ENCODE data around the gene DDN. TPM values are rescaled to one million over a fixed set of nuclear protein-coding genes. Genes with fewer than 3 reads are reported as not detected.

The DDN gene
- total RNA-seq, 1 experiment from 2014 or later, result 0.35 TPM

GRCh38 chr12:48973941-48974673, 25.1 kb downstream of the DDN start:
- Mint-ChIP-seq H3K36me3 (ENCODE audit: insufficient read depth in 1 of 3, low read depth in 3 of 3) (no peaks in the 10 kb centered on the region; a peak in 1 of 7 replicates), H3K27me3 (ENCODE audit: low read depth) (peaks cover 99% of the 10 kb centered on the region), H3K27ac (no peak overlapping the region), H3K9me3 (peaks cover 5 to 6% of the 10 kb centered on the region in 2 experiments; a peak in 4 of 5 replicates), H3K4me3 (peak overlapping the region in 1 of 2 experiments; percentile 55; a peak in 2 of 5 replicates), H3K4me1 (peaks cover 32 to 41% of the 10 kb centered on the region in 2 experiments)
- Histone ChIP-seq H3K56ac (ENCODE audit: insufficient read length, low read depth, low read length) (no peak overlapping the region), H2BK15ac (ENCODE audit: low read depth, low read length) (no peak overlapping the region), H3K27ac (ENCODE audit: insufficient read length, low read depth, low read length) (no peak overlapping the region), H4K91ac (ENCODE audit: insufficient read length, low read depth, low read length) (no peak overlapping the region), H4K8ac (replicated peaks; ENCODE audit: insufficient read length, low read depth, low read length) (no peak overlapping the region), H2AFZ (ENCODE audit: low read length) (no peak overlapping the region), H2BK12ac (ENCODE audit: insufficient read length, low read depth, low read length) (no peak overlapping the region), H2BK5ac (ENCODE audit: insufficient read length, low read length) (no peak overlapping the region), H3K79me1 (ENCODE audit: insufficient read depth, low read depth, low read length, poor library complexity, severe bottlenecking) (no peaks in the 10 kb centered on the region), H3K14ac (ENCODE audit: insufficient read depth, low read length) (no peak overlapping the region), H2BK20ac (ENCODE audit: low read depth, low read length, poor library complexity, severe bottlenecking) (no peak overlapping the region), H3K4me2 (ENCODE audit: insufficient read depth, insufficient read length, low read length) (no peak overlapping the region), H3K79me2 (ENCODE audit: insufficient read depth, low read length) (no peaks in the 10 kb centered on the region), H3K9ac (ENCODE audit: extremely low read depth, insufficient read length, low read length) (no peak overlapping the region), H4K5ac (ENCODE audit: insufficient read length, low read depth, low read length) (no peak overlapping the region), H4K20me1 (ENCODE audit: control insufficient read depth, insufficient read depth, insufficient read length) (no peaks in the 10 kb centered on the region), H3K27me3 (ENCODE audit: insufficient read depth, low read length) (peaks cover 91% of the 10 kb centered on the region), H3K4me1 (ENCODE audit: insufficient read depth, low read length) (peaks cover under 1% of the 10 kb centered on the region; the same call in 1 of the 2 replicates), H3K18ac (ENCODE audit: insufficient read length, low read depth, low read length) (no peak overlapping the region), H3K23me2 (ENCODE audit: insufficient read length, low read depth, low read length, poor library complexity, severe bottlenecking) (peaks cover 9% of the 10 kb centered on the region), H3K23ac (ENCODE audit: insufficient read length, low read depth, low read length) (no peak overlapping the region), H3T11ph (ENCODE audit: low read length) (no peak overlapping the region), H2AK5ac (ENCODE audit: insufficient read length, low read length) (no peak overlapping the region), H2BK120ac (ENCODE audit: low read depth, low read length, poor library complexity, severe bottlenecking) (no peak overlapping the region), H3K9me3 (ENCODE audit: control insufficient read depth, low read depth, low read length) (no peaks in the 10 kb centered on the region), H3K4ac (ENCODE audit: low read depth, low read length) (no peak overlapping the region)
- no CpG with 5 or more reads among the region's 19 CpGs for WGBS (ENCODE audit: extremely low coverage, insufficient read length, low lambda C conversion rate)
- TF ChIP-seq CTCF (conservative IDR thresholded peaks at IDR 0.05), result peak; percentile 77
- DNase-seq, result peak; percentile 83
